Measurements from ENCODE around the gene MRPL40. TPM values are rescaled to one million over a fixed set of nuclear protein-coding genes. Genes with fewer than 3 reads are reported as not detected.

Gene MRPL40
- total RNA-seq (2014; rRNA removed; shearing (Covaris generic)) (15.2 and 15.5 TPM in 2 replicates), polyA plus RNA-seq (2016; fragmentation: Nextera tagmentation; extraction: Ambion mirVana) (53.5 and 56.1 TPM in 2 replicates)
- long read RNA-seq, transcript MRPL40-201 (4 exons, 1,387 nt): major isoform, 28 of 29 reads
- long read RNA-seq, partial matches to known transcripts: 0 of 29 reads
- long read RNA-seq, other reads (novel, unspliced or antisense): 0 of 29 reads

- peaks cover 23% of the 10 kb centered on the region for H3K36me3 Mint-ChIP-seq (ENCODE audit: low read depth)
- H3K79me2 ChIP-seq (replicated peaks; ENCODE audit: insufficient read depth): peaks cover 39% of the 10 kb centered on the region
Measured at GRCh38 chr22:19432133-19432851, at the start of gene MRPL40. Gene MRPL40, plus strand, starts transcription at chr22:19432545. Its CDS starts 10 bp downstream, at chr22:19432555.

GRCh38 chr22:19383292-19383691, 49.1 kb upstream of the MRPL40 start:
- ATAC-seq: no peak
- no peak overlapping the region for H3K27ac ChIP-seq (ENCODE audit: low read depth)
- no peaks in the 10 kb centered on the region for H3K9me3 Mint-ChIP-seq
- H2AFZ ChIP-seq: no peak overlapping the region
- no peaks in the 10 kb centered on the region for H3F3A ChIP-seq (replicated peaks; ENCODE audit: low read depth)
- H3K27me3 ChIP-seq (ENCODE audit: insufficient read depth): no peaks in the 10 kb centered on the region
- H4K20me1 ChIP-seq (replicated peaks; ENCODE audit: insufficient read depth): peaks cover 4% of the 10 kb centered on the region; the same call in 1 of the 2 replicates
- H3K4me3 ChIP-seq: no peak overlapping the region
- peaks cover 4% of the 10 kb centered on the region for H3K27me3 Mint-ChIP-seq (ENCODE audit: insufficient read depth, low read depth, poor library complexity)
- TF ChIP-seq REST (IDR thresholded peaks at IDR 0.05; ENCODE audit: unreplicated experiment) (no peak), CREB1 (CRISPR knock-in tag; IDR thresholded peaks at IDR 0.05; ENCODE audit: low read depth) (no peak), ETS1 (IDR thresholded peaks at IDR 0.05) (no peak), POLR2AphosphoS5 (IDR thresholded peaks at IDR 0.05; ENCODE audit: low read depth) (no peak), JUNB (IDR thresholded peaks at IDR 0.05; ENCODE audit: unreplicated experiment) (no peak), EZH2phosphoT487 (IDR thresholded peaks at IDR 0.05; ENCODE audit: unreplicated experiment) (no peak), ZNF114 (CRISPR knock-in tag; IDR thresholded peaks at IDR 0.05) (no peak), CTCF (conservative IDR thresholded peaks at IDR 0.05; ENCODE audit: low read depth in 2 of 2) (no peak)
- no peaks in the 10 kb centered on the region for H3K9me2 ChIP-seq (ENCODE audit: insufficient read depth)
- H3K36me3 Mint-ChIP-seq (ENCODE audit: low read depth): peaks cover 64% of the 10 kb centered on the region
- no peaks in the 10 kb centered on the region for H3K4me1 ChIP-seq (ENCODE audit: insufficient read depth)
- H3K4me1 Mint-ChIP-seq: no peaks in the 10 kb centered on the region
- H3K4me3 Mint-ChIP-seq: no peak overlapping the region
- DNase-seq (ENCODE audit: low spot score): no peak
- no peak overlapping the region for H3K4me2 ChIP-seq
- H3K79me2 ChIP-seq (replicated peaks; ENCODE audit: insufficient read depth): no peaks in the 10 kb centered on the region
- no peak overlapping the region for H3K27ac Mint-ChIP-seq
- H3K36me3 ChIP-seq (ENCODE audit: insufficient read depth): peaks cover 32% of the 10 kb centered on the region

More at GRCh38 chr22:19432133-19432851, at the start of gene MRPL40:
- peak within 1 kb of the TSS; percentile 85 for H3K4me3 Mint-ChIP-seq
- H2AFZ ChIP-seq: peak within 1 kb of the TSS; percentile 91
- peak; percentile 83 for ATAC-seq
- H3K4me3 ChIP-seq: peak within 1 kb of the TSS; percentile 95
- H3K4me1 ChIP-seq (ENCODE audit: insufficient read depth): peaks cover 19% of the 10 kb centered on the region
- TF ChIP-seq NANOG (IDR thresholded peaks at IDR 0.05; ENCODE audit: borderline replicate concordance) (no peak), POLR2AphosphoS5 (IDR thresholded peaks at IDR 0.05; ENCODE audit: low read depth) (peak; percentile 73), ETS1 (IDR thresholded peaks at IDR 0.05) (peak; percentile 31; the same call in 1 of the 2 replicates), STAT1 (IDR thresholded peaks at IDR 0.05; ENCODE audit: unreplicated experiment) (no peak), CREB1 (CRISPR knock-in tag; IDR thresholded peaks at IDR 0.05; ENCODE audit: low read depth) (peak; percentile 83), JUNB (IDR thresholded peaks at IDR 0.05; ENCODE audit: unreplicated experiment) (no peak)
- peaks cover 13% of the 10 kb centered on the region; the same call in 1 of the 2 replicates for H3F3A ChIP-seq (replicated peaks; ENCODE audit: low read depth)
- H3K9me3 Mint-ChIP-seq: no peaks in the 10 kb centered on the region
- H3K4me2 ChIP-seq: peak within 1 kb of the TSS; percentile 91
- H3K27me3 ChIP-seq (ENCODE audit: insufficient read depth): no peaks in the 10 kb centered on the region
- peaks cover 13% of the 10 kb centered on the region for H3K27me3 Mint-ChIP-seq (ENCODE audit: insufficient read depth, low read depth, poor library complexity)
- peak within 1 kb of the TSS; percentile 93 for H3K27ac ChIP-seq (ENCODE audit: low read depth)
- H3K9me2 ChIP-seq (ENCODE audit: insufficient read depth): no peaks in the 10 kb centered on the region
- H3K27ac Mint-ChIP-seq: peak within 1 kb of the TSS; percentile 88
- H4K20me1 ChIP-seq (replicated peaks; ENCODE audit: insufficient read depth): peaks cover 41% of the 10 kb centered on the region
- peaks cover 21% of the 10 kb centered on the region for H3K4me1 Mint-ChIP-seq
- DNase-seq (ENCODE audit: low spot score): peak; percentile 89
- no peaks in the 10 kb centered on the region for H3K36me3 ChIP-seq (ENCODE audit: insufficient read depth)

Measured in GM23338 (cell line).